HT-29 (cell line): ENCODE results near the gene CIAO1. TPM values are rescaled to one million over a fixed set of nuclear protein-coding genes. Genes with fewer than 3 reads are reported as not detected.
A peak's percentile ranks its signal among the peaks of the same experiment; 100 is the strongest.
"Not testable (repeated sequence)": the region's sequence is repeated elsewhere in the genome, so short reads cannot be mapped to it uniquely, and the experiment has no call there.

Source experiments
- DNase-seq: peaks from one replicate; pipeline ENCODE4 v3.0.0-alpha.2; 2015; ENCODE audit warnings: low spot score
- total RNA-seq: library from RNA; depleted of rRNA; stranded (reverse); fragments of >200 nt; shearing (Covaris generic); gene quantifications from 2 replicates; pipeline ENCODE4 v1.2.3, GENCODE V29; 2014

The CIAO1 gene
- total RNA-seq, 1 experiment from 2014 or later = 169 TPM

- no peak for DNase-seq
Measured at GRCh38 chr2:96249654-96250053, 16.4 kb upstream of the CIAO1 start.

DNA sequence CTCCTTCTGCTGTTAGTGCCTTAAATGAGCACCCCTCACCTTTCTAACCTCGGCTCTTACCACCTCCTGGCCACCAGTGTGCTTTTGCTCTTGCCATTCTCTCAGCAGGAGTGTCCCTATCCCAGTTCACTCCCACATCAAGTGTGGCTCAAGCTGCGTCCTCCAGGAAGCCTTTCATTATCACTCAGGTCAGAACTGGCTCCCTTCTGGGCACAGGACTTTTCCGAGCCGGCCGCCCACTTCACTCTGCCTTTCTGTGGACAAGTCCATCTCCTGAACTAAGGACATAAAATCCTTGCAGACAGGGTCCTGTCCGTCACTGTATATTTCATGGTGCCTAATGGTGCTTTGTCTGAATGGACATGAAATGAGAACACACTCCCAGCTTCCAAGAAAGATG, 15.8 kb upstream of the CIAO1 start:
- no peak for DNase-seq

DNA sequence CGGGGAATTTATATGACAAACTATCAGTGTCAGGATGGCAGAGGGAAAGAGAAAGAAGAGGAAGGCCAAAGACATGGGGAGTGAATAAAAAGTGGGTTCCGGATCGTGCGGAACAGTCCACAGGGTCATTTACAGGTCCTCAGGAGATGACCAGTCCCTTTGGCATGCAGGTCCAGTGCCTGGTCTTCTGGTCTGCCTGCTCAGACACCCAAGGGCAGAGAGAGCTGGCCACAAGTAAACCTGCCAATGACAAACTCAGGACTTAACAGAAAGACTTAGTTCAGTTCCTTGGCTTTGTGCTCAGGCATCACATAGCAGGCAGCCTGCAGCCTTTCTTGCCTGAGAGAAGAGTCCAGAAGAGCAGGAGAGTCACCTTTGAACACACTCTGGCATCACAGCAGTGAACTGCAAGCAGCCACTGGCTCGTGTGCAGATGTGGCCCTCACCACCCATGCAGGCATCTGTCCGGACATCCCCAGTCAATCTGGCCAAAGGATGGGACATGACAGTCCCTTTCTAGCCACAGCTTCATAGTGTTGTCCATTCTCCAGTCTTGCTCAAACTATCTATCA, 14.2 kb upstream of the CIAO1 start:
- peak; percentile 48 for DNase-seq

DNA sequence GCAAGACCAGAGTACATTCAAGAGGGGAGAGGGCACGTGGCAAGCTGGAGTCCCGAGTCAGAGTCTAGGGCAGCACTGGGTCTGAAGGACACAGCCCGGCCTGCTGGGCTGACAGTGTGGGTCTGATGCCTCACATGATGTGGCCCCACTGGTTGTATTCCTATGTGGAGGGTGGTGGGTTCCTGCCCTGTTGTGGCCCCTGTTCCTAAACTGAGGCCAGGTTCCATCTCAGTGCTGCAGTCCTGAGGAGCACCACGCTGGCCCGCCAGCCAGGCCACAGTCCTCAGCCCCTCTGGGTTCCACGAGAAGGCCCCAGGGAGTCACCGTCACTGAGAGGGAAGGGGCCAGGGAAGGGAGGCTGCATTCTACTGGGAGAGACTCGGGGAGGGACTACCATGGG, 13.5 kb upstream of the CIAO1 start:
- DNase-seq = no peak

- no peak for DNase-seq
Measured at GRCh38 chr2:96253006-96253405, 13.0 kb upstream of the CIAO1 start.

DNA sequence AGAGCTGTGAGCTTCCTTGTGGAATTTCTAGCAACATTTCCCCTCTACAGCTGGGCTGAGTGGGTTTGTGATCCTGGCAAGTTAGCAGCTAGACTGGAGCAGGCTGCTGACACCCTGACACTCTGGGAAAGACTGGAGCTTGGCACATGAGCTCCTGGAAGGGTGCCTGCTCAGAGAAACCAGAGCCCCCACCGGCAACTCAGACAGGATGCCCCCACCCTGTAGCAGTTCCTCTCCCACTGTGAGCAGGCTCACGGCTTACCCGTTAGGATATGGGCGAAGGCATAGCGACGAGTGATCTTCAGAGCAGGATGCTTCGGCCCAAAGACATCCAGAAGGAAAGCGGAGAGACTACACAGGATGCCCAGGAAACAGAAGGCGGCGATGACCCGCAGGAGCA, 11.5 kb upstream of the CIAO1 start:
- no peak for DNase-seq

- DNase-seq = no peak
Measured at GRCh38 chr2:96256611-96257113, 9.4 kb upstream of the CIAO1 start.

DNA sequence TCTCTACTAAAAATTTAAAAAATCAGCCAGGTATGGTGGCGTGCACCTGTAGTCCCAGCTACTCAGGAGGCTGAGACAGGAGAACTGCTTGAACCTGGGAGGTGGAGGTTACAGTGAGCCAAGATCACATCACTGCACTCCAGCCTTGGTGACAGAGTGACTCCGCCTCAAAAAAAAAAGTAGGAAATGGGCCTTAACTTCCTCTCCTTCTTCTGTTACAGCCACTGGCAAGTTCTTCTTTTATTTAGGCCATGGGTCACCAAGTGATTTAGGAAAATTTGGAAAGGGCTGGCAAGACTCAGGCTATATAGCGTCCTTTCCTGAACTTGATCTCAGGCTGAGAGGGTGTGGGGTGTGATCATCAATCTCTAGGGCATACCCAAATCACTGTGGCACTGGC, 8.3 kb upstream of the CIAO1 start:
- DNase-seq = not testable (repeated sequence)

DNA sequence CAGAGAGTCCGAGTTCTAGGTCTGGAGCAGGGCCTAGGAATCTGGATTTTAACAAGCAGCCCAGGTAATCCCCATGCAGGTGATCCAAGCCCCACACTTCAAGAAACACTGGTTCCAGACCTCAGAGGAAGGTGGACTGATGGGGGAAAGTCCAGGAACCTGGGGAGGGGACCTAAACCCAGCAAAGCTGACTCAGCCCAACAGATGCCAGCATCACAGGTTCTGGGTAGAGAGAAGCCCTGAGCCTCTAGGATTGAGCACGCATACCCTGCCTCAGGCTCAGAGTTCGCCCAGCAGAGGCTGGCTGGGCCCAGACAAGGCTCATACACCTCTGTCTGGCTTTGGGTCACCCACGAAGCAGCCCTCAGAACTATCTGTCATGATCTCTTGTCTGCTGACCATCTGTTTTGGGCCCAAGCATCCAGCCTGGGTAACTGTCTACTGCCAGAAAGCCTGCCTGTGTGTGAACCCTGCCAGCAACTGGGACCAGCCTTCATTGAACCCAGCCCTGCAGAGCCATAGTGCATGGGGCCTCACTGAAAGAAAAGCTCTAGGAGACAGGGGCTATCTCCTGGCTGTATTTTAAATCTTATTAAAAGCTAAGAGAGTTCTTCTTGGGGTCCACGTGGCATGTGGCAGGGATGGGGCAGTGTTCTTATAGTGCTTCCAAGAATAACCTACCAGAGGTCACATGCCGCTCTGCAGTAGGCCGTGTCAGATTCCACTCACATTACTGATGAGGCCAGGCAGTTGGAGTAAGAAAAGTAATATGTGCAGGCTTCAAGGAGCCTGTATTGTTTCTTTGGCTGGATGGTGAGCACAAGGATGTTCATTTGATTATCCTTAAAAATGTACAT, 7.6 kb upstream of the CIAO1 start:
- DNase-seq = no peak

DNA sequence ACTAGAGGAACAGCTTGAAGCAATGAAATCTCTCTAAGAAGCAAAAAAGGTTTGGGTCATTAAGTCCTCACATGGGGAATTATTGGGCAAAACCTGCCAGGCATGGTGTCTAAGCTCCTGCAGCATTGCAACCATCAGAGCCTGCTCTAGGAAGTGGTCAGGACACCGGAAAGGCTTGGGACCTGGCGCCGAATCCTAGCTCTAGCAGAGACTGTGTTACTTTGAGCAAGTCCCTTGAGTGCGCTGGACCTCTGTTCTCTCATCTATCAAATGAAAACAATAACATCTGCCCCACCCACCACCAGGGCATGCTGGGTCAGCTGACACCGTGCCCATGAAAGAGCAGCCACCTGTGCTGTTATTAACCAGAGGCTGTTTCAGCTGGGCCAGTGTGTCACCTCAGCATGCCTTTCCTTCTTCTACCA, 6.5 kb upstream of the CIAO1 start:
- peak; percentile 22 for DNase-seq

GRCh38 chr2:96260387-96261260, 5.4 kb upstream of the CIAO1 start:
- peak; percentile 90 for DNase-seq

- DNase-seq = no peak
Measured at GRCh38 chr2:96261328-96262003, 4.6 kb upstream of the CIAO1 start.

GRCh38 chr2:96262306-96262705, 3.7 kb upstream of the CIAO1 start:
- DNase-seq = no peak

DNA sequence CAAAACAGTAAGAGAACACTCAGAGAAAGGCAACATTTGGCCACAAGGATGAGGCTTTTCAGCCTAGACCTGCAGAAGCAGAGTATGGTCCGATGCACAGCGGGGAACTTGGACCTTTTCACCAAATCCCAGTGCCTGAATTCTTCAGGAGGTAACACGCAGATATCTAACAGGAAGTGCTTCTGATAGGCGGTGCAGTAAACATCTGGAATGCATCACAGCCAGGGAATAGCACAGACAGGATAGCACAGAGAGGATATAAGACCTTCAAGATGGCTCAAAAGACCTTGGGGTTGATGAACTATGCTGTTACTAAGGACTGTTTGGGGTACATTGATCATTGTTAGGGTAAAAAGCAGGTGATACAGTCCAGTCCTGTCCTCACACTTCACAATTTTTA, 1.9 kb upstream of the CIAO1 start:
- DNase-seq = no peak

DNA sequence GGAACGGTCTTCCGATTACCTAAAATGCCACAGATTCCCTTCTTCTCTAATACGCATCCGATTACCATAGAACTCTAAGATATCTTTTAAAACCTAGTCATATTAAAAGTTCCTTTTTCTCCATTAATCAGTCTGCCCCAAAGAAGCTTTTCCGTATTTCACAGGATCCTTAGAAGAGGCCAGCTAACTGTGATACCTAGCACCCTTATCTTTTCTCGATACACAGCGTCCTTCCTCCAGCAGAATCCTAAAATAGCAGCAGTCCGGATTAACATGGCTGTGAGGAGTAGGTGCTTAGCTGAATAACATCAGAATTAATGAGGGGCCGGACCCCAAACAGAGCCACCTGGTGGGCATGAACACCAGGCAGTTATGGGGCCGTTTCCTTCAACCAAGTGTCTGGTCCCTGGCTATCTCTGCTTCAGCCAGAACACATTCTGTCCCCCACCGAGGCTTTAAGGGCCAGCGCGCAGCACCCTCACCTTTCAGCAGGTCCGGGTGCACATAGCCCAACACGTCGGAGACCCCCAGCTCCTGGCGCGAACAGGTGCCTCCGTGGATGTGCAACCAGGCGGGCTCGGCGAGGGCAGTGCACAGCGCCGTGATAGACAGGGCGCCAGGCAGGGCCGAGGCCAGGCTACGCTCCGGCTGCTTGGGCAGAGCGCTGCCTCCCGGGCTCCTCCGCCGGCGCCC, 1.2 kb upstream of the CIAO1 start:
- peak; percentile 39 for DNase-seq

GRCh38 chr2:96265349-96265839, 631 bp upstream of the CIAO1 start:
- DNase-seq = no peak

DNA sequence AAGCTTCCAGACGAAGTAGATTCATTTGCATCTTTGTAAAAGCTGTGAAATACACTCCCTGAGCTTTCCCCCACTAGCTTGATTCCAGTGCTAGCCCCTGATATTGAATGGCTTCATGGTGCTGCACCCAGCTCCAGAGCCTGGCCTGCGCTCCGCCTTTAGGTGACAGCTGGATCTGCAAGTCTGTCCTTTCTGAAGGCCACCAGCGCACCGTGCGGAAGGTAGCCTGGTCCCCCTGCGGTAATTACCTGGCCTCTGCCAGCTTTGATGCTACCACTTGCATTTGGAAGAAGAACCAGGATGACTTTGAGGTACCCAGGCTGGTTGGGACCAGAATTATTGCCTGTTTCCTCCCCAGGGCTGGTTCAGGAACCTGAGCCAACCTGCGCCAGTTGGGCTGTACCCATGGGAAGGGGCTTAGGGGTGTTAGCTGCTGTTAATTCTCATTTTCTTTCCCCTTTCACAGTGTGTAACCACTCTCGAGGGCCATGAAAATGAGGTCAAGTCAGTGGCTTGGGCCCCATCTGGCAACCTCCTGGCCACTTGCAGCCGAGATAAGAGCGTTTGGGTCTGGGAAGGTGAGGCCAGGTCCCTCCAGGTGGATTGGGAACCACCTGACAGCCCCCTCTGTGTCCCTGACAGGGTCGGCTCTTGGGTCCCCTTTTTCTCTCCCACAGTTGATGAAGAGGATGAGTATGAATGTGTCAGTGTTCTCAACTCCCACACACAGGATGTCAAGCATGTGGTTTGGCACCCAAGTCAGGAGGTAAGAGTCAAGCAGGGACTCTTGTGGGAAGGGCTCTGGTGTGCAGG, 1.3 kb downstream of the CIAO1 start:
- DNase-seq = peak; percentile 55

DNA sequence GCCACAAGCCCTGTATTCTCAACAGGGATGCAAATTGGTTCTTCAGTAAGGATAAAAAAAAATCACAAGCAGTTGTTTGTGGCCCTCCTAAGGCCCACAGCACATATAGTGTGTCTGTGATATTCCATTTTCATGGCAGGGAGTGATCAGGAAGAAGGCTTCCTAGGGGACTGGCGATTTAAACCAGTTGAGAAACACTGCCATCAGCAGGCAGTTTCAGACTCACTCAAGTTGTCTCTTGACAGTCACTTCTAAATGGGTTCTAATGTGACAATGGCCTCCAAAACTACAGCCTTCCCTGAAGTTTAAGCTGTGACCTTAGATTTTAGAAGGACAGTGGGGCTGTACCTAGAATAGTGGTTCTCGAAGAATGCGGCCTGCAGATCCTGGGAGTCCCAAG, 6.0 kb downstream of the CIAO1 start:
- DNase-seq = no peak

DNA sequence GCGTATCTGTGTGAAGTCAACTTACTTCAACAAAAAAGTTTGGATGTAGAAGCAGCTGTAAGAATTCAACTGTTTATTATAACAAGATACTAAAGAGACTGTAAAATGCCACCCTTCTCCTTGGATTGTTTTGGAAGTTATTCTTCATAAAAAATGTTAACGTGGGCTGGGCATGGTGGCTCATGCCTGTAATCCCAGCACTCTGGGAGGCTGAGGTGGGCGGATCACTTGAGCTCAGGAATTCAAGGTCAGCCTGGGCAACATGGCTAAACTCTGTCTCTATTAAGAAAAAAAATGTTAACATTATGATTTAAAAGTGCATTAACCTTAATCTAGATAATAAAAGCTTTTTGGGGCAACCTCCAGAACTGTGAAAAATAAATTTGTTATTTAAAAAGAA, 7.7 kb downstream of the CIAO1 start:
- DNase-seq = no peak
